Measurements from ENCODE around the gene MAGI2.

DNA sequence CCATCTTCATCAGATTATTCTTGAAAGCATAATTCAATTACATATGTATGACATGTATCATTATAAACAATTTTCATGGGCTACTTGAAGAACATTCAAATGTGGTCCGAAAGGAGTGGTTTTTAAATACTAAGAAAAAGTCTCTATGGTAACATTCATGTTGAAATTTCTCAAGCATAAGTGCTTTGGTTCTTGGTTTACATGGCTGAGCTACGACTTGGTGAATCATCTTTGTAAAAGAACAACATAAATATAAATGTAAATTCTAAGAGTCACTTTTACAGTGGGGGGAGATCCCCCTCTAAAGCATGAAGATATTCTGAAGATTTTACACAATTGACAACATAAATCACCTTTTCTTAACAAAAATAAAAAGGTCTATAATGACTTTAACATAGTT lies 118.6 kb downstream of the MAGI2 start:
- TF ChIP-seq, protein P1, sequence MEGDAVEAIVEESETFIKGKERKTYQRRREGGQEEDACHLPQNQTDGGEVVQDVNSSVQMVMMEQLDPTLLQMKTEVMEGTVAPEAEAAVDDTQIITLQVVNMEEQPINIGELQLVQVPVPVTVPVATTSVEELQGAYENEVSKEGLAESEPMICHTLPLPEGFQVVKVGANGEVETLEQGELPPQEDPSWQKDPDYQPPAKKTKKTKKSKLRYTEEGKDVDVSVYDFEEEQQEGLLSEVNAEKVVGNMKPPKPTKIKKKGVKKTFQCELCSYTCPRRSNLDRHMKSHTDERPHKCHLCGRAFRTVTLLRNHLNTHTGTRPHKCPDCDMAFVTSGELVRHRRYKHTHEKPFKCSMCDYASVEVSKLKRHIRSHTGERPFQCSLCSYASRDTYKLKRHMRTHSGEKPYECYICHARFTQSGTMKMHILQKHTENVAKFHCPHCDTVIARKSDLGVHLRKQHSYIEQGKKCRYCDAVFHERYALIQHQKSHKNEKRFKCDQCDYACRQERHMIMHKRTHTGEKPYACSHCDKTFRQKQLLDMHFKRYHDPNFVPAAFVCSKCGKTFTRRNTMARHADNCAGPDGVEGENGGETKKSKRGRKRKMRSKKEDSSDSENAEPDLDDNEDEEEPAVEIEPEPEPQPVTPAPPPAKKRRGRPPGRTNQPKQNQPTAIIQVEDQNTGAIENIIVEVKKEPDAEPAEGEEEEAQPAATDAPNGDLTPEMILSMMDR (IDR thresholded peaks at IDR 0.05): no peak
- TF ChIP-seq POLR2AphosphoS5 (IDR thresholded peaks at IDR 0.05) (no peak), POLR2A (IDR thresholded peaks at IDR 0.05) (no peak)

Measured in breast epithelium (tissue), 3 donors.